Naive thymus-derived CD4-positive, alpha-beta T cell (primary cell): ENCODE measurements around the gene UAP1. TPM values are rescaled to one million over a fixed set of nuclear protein-coding genes. Genes with fewer than 3 reads are reported as not detected.
"Not testable (repeated sequence)": the region's sequence is repeated elsewhere in the genome, so short reads cannot be mapped to it uniquely, and the experiment has no call there.

Experiments used
- ATAC-seq: fragments of 150-1000 bp; cut with Tn5 transposase; 2 replicates; pipeline ENCODE4 v1.10.0; 2021; ENCODE audit warnings: mild to moderate bottlenecking, moderate library complexity
- CTCF ChIA-PET: fragments of 350-600 bp; sonication (Branson Sonifier 250); formaldehyde crosslinking; loops from one replicate; lab custom pipeline; 2021; ENCODE audit warnings: antibody characterized with exemption; lab: Charles Lee
- POLR2A ChIA-PET: fragments of 350-600 bp; sonication (Branson Sonifier 250); formaldehyde crosslinking; loops from one replicate; lab custom pipeline; 2021; ENCODE audit warnings: antibody characterized with exemption, inconsistent platforms; lab: Charles Lee
- DNase-seq, 9 donors: peaks; one replicate each; pipeline versions ENCODE4 v3.0.0 to v3.0.0-alpha.2; 2020 to 2022; ENCODE audit warnings: mixed read lengths in 1 of 9
- H3K27ac ChIP-seq: one replicate; pipeline ENCODE4 v1.7.0; 2013; ENCODE audit warnings: mild to moderate bottlenecking, low read depth, low read length, moderate library complexity
- H3K27me3 ChIP-seq, 2 donors: one replicate each; pipeline ENCODE4 v1.7.0; 2013; ENCODE audit warnings: low read length in 2 of 2, mild to moderate bottlenecking in 2 of 2, moderate library complexity in 2 of 2; ENCODE audit not compliant: control insufficient read depth in 2 of 2, insufficient read depth in 2 of 2
- H3K36me3 ChIP-seq, 3 experiments: 1 replicate in 2 of 3; 2 replicates in 1 of 3; pipeline ENCODE4 v1.7.0; 2013; ENCODE audit warnings: low read length in 3 of 3, mild to moderate bottlenecking in 3 of 3, moderate library complexity in 1 of 3; ENCODE audit not compliant: insufficient read depth in 3 of 3, control insufficient read depth in 2 of 3
- H3K4me1 ChIP-seq, 2 donors: one replicate each; pipeline ENCODE4 v1.7.0; 2013; ENCODE audit warnings: low read length in 2 of 2, mild to moderate bottlenecking in 2 of 2, moderate library complexity in 1 of 2; ENCODE audit not compliant: control insufficient read depth in 2 of 2, insufficient read depth in 2 of 2
- H3K4me3 ChIP-seq: 2 replicates; pipeline ENCODE4 v1.7.0; 2013; ENCODE audit warnings: mild to moderate bottlenecking, low read length
- H3K9me3 ChIP-seq, 3 experiments: 1 replicate in 2 of 3; 2 replicates in 1 of 3; pipeline ENCODE4 v1.7.0; 2013; ENCODE audit warnings: low read length in 3 of 3; ENCODE audit not compliant: control insufficient read depth in 2 of 3
- H3K27ac Mint-ChIP-seq, 9 donors: one replicate each; pipeline ENCODE4 v1.8.0; 2020 to 2022; ENCODE audit warnings: mixed read lengths in 9 of 9, mild to moderate bottlenecking in 8 of 9, moderate library complexity in 5 of 9, inconsistent platforms in 2 of 9
- H3K27me3 Mint-ChIP-seq, 5 donors: one replicate each; pipeline ENCODE4 v1.8.0; 2021 to 2022; ENCODE audit warnings: mixed read lengths in 5 of 5, mild to moderate bottlenecking in 1 of 5
- H3K36me3 Mint-ChIP-seq, 5 donors: one replicate each; pipeline ENCODE4 v1.8.0; 2020 to 2022; ENCODE audit warnings: mixed read lengths in 5 of 5, mild to moderate bottlenecking in 3 of 5, inconsistent platforms in 1 of 5
- H3K4me1 Mint-ChIP-seq, 7 donors: one replicate each; pipeline ENCODE4 v1.8.0; 2020 to 2022; ENCODE audit warnings: mixed read lengths in 7 of 7, mild to moderate bottlenecking in 3 of 7, inconsistent platforms in 1 of 7
- H3K4me3 Mint-ChIP-seq, 10 donors: one replicate each; pipeline ENCODE4 v1.8.0; 2020 to 2022; ENCODE audit warnings: mild to moderate bottlenecking in 10 of 10, mixed read lengths in 10 of 10, moderate library complexity in 6 of 10, inconsistent platforms in 2 of 10
- H3K9me3 Mint-ChIP-seq, 11 donors: one replicate each; pipeline ENCODE4 v1.8.0; 2020 to 2022; ENCODE audit warnings: mixed read lengths in 11 of 11, mild to moderate bottlenecking in 4 of 11, inconsistent platforms in 1 of 11, moderate library complexity in 1 of 11
- intact Hi-C, 2 donors: fragments of 100-400 bp; cut with micrococcal nuclease; formaldehyde crosslinking; loops; one replicate each; pipeline ENCODE4 v1.15.1; 2023
- polyA plus RNA-seq, 2 donors: library from polyadenylated mRNA; unstranded; fragments of 300-500 nt; fragmentation: Illumina TruSeq; gene quantifications; one replicate each; pipeline ENCODE4 v1.2.3, GENCODE V29; 2021
- total RNA-seq, 6 experiments: library from RNA in 5 of 6; stranded (reverse) in 5 of 6; gene quantifications; 1 replicate in 5 of 6; 2 replicates in 1 of 6; pipeline ENCODE4 v1.2.3 and lab custom pipeline; 2021 to 2026

UAP1 gene
- total and polyA plus RNA-seq, 7 experiments from 2014 or later = 18.0 to 29.6 (median 26.0) TPM

DNA sequence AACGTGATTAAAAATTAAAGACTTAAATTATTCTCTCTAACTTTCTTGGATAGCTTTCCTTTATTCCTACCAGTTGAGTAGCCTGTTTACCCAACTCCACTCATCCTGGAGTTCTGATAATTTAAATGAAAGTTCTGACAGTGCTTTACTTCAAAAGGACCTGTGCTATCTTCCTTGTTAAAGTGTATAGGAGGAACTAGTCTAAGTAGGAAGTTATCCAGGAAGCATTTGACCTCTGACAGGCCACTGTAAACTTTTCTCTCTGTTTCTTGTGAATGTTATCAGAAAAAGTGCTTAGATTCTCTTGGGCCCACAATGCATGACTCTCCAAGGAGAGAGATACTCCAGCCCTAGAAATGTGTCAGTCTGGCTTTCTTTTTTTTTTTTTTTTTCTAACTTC lies 9.2 kb downstream of the UAP1 start:
- ChIA-PET POLR2A (interaction anchor here (1.3 kb wide), 1 partner anchor 11 kb away, joined by 3 read pairs; no protein-coding TSS in a partner anchor), CTCF (no interaction called here)
- no peak for DNase-seq
- Mint-ChIP-seq H3K27me3 (no peaks in the 10 kb centered on the region), H3K36me3 (peaks cover 0 to 37% (median 7%) of the 10 kb centered on the region in 5 donors), H3K27ac (no peak overlapping the region), H3K4me3 (no peak overlapping the region), H3K9me3 (no peaks in the 10 kb centered on the region), H3K4me1 (peaks cover 4 to 29% (median 13%) of the 10 kb centered on the region in 7 donors)
- Histone ChIP-seq H3K27ac (no peak overlapping the region), H3K4me1 (no peaks in the 10 kb centered on the region), H3K36me3 (no peaks in the 10 kb centered on the region), H3K4me3 (no peak overlapping the region), H3K27me3 (no peaks in the 10 kb centered on the region), H3K9me3 (no peaks in the 10 kb centered on the region)
- intact Hi-C loops = no loop called here
- ATAC-seq = no peak

DNA sequence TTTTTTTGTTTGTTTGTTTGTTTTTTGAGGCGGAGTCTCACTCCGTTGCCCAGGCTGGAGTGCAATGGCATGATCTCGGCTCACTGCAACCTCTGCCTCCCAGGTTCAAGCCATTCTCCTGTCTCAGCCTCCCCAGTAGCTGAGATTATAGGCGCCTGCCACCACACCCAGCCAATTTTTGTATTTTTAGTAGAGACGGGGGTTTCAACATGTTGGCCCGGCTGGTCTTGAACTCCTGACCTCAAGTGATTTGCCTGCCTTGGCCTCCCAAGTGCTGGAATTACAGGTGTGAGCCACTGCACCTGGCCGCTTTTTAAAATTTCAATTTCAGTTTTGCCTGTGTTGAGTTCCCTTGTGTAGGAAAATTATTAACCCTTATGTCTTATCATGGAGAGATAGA lies 9.6 kb downstream of the UAP1 start:
- H3K27me3 Mint-ChIP-seq, H3K27ac Mint-ChIP-seq, H3K36me3 ChIP-seq, H3K27me3 ChIP-seq, CTCF ChIA-PET, H3K9me3 Mint-ChIP-seq, H3K4me3 ChIP-seq, H3K9me3 ChIP-seq, DNase-seq, H3K4me3 Mint-ChIP-seq, intact Hi-C loops, H3K4me1 ChIP-seq, H3K27ac ChIP-seq, ATAC-seq: not testable (repeated sequence)
- Mint-ChIP-seq H3K36me3 (peaks cover 0 to 37% (median 7%) of the 10 kb centered on the region in 5 donors), H3K4me1 (peaks cover 4 to 30% (median 13%) of the 10 kb centered on the region in 7 donors)
- POLR2A ChIA-PET = interaction anchor here (1.3 kb wide), 1 partner anchor 11 kb away, joined by 3 read pairs; no protein-coding TSS in a partner anchor

- H3K4me3 ChIP-seq = no peak overlapping the region
- ChIA-PET POLR2A (no interaction called here), CTCF (no interaction called here)
- intact Hi-C loops = no loop called here
- no peaks in the 10 kb centered on the region for H3K9me3 ChIP-seq
- H3K27ac ChIP-seq = no peak overlapping the region
- no peak overlapping the region for H3K4me3 Mint-ChIP-seq
- H3K36me3 ChIP-seq = peaks cover 0 to 4% (median 0%) of the 10 kb centered on the region in 3 experiments
- H3K4me1 ChIP-seq = no peaks in the 10 kb centered on the region
- no peaks in the 10 kb centered on the region for H3K27me3 ChIP-seq
- H3K4me1 Mint-ChIP-seq = peaks cover 4 to 32% (median 13%) of the 10 kb centered on the region in 7 donors
- H3K36me3 Mint-ChIP-seq = peaks cover 0 to 40% (median 6%) of the 10 kb centered on the region in 5 donors
- DNase-seq = no peak
- no peak overlapping the region for H3K27ac Mint-ChIP-seq
- no peaks in the 10 kb centered on the region for H3K27me3 Mint-ChIP-seq
- no peak for ATAC-seq
- H3K9me3 Mint-ChIP-seq = no peaks in the 10 kb centered on the region
Measured at GRCh38 chr1:162571696-162572095, 10.2 kb downstream of the UAP1 start.

- no peak for ATAC-seq
- intact Hi-C loops = no loop called here
- Histone ChIP-seq H3K27me3 (no peaks in the 10 kb centered on the region), H3K36me3 (peaks cover 0 to 9% (median 0%) of the 10 kb centered on the region in 3 experiments), H3K4me3 (no peak overlapping the region), H3K27ac (no peak overlapping the region), H3K4me1 (no peaks in the 10 kb centered on the region), H3K9me3 (no peaks in the 10 kb centered on the region)
- Mint-ChIP-seq H3K4me1 (peaks cover 4 to 27% (median 13%) of the 10 kb centered on the region in 7 donors), H3K27ac (no peak overlapping the region), H3K9me3 (no peaks in the 10 kb centered on the region), H3K36me3 (peaks cover 0 to 31% (median 7%) of the 10 kb centered on the region in 5 donors), H3K4me3 (no peak overlapping the region), H3K27me3 (no peaks in the 10 kb centered on the region)
- ChIA-PET POLR2A (no interaction called here), CTCF (interaction anchor here (0.6 kb wide), 1 partner anchor 13 kb away, joined by 3 read pairs; no protein-coding TSS in a partner anchor)
- DNase-seq = no peak
Measured at GRCh38 chr1:162573136-162573535, 11.6 kb downstream of the UAP1 start.

DNA sequence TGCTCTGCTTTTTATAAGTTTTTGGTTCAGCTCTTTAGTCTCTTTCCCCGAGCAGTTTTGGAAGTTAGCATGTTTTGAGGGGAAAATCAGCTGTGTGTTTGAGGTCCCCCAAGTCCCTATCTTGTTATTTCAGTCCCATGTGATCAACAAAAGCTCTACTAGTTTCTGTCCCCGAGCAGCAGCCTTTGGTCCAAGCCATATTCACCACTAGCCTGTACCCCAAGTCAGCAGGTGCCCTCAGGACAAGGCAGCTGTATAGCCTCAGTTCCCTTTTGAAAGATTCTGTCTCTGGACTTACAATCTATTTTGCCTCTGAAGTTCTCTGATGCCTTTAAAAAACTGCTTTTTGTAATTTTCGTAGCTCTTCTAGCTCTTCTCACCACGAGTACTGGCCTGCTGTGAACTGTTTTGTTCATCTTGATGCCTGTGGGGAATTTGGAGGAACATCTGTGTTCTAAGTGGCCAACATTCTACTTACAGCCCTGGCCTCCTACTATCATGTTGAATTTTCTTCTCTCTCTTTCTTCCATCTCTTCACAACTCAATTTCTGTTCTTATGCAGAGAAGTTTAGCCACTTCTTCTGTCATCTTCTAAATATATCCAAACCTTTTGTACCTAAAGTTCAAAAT lies 16.7 kb downstream of the UAP1 start:
- H3K27ac ChIP-seq = no peak overlapping the region
- ATAC-seq = no peak
- H3K27me3 Mint-ChIP-seq = no peaks in the 10 kb centered on the region
- no peak for DNase-seq
- intact Hi-C loops = no loop called here
- CTCF ChIA-PET = no interaction called here
- no peaks in the 10 kb centered on the region for H3K9me3 Mint-ChIP-seq
- H3K4me1 Mint-ChIP-seq = peaks cover 0 to 8% (median under 1%) of the 10 kb centered on the region in 7 donors
- no peak overlapping the region for H3K4me3 Mint-ChIP-seq
- no peaks in the 10 kb centered on the region for H3K4me1 ChIP-seq
- no peak overlapping the region for H3K4me3 ChIP-seq
- peaks cover 2 to 47% (median 21%) of the 10 kb centered on the region in 5 donors for H3K36me3 Mint-ChIP-seq
- H3K9me3 ChIP-seq = no peaks in the 10 kb centered on the region
- POLR2A ChIA-PET = no interaction called here
- H3K27ac Mint-ChIP-seq = no peak overlapping the region
- H3K27me3 ChIP-seq = no peaks in the 10 kb centered on the region
- peaks cover 3 to 21% (median 5%) of the 10 kb centered on the region in 3 experiments for H3K36me3 ChIP-seq

DNA sequence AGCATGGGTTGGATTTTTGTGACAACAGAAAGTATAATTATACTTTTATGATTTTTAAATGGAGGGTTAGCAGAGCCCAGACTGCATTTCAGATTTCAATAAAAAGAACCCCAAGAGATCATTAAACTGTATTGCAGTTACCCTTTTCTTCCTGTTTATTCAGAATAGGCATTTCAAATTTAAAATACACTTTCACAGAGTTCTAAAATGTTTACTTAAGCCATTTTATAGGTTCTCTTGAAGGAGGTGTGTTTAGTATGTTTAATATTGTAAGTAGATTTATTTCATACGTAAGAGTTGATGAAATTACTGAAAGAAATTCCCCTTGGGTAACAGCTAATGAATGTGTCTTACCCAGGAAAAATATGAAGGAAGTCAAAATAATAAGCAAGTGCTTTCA lies 17.4 kb downstream of the UAP1 start:
- ATAC-seq (no peak), DNase-seq (no peak)
- no peak overlapping the region for H3K27ac Mint-ChIP-seq
- H3K27me3 Mint-ChIP-seq = no peaks in the 10 kb centered on the region
- intact Hi-C loops = no loop called here
- Histone ChIP-seq H3K36me3 (peaks cover 3 to 25% (median 5%) of the 10 kb centered on the region in 3 experiments), H3K9me3 (no peaks in the 10 kb centered on the region), H3K4me1 (no peaks in the 10 kb centered on the region), H3K27me3 (no peaks in the 10 kb centered on the region), H3K4me3 (no peak overlapping the region), H3K27ac (no peak overlapping the region)
- H3K4me3 Mint-ChIP-seq = no peak overlapping the region
- H3K36me3 Mint-ChIP-seq = peaks cover 2 to 47% (median 21%) of the 10 kb centered on the region in 5 donors
- CTCF ChIA-PET = no interaction called here
- H3K4me1 Mint-ChIP-seq = peaks cover 0 to 5% (median 0%) of the 10 kb centered on the region in 7 donors
- no peaks in the 10 kb centered on the region for H3K9me3 Mint-ChIP-seq
- POLR2A ChIA-PET = no interaction called here

DNA sequence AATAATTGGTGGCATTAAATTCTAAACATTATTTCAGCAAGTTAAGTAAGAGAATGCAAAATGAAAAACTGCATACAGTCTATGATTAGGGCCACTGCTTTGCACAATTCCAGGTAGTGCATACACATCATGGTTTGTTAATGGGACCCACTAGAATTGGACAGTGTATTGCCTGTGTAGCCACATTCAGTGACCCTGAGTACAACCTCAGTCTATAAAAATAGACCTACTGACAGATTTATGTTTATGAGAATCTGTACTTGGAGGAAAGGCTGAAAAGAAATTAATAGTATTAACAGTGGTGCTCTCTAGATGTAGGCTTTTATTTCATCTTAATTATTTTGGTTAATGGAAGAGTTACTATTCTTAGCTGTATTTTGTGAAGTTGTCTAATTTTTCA lies 18.8 kb downstream of the UAP1 start:
- Histone ChIP-seq H3K27me3 (no peaks in the 10 kb centered on the region), H3K36me3 (peaks cover 3 to 26% (median 5%) of the 10 kb centered on the region in 3 experiments), H3K27ac (no peak overlapping the region), H3K9me3 (no peaks in the 10 kb centered on the region), H3K4me3 (no peak overlapping the region), H3K4me1 (no peaks in the 10 kb centered on the region)
- no peaks in the 10 kb centered on the region for H3K27me3 Mint-ChIP-seq
- H3K36me3 Mint-ChIP-seq = peaks cover 2 to 55% (median 21%) of the 10 kb centered on the region in 5 donors
- DNase-seq (no peak), ATAC-seq (no peak)
- no peak overlapping the region for H3K4me3 Mint-ChIP-seq
- no peak overlapping the region for H3K27ac Mint-ChIP-seq
- POLR2A ChIA-PET = no interaction called here
- peaks cover 0 to 5% (median 0%) of the 10 kb centered on the region in 7 donors for H3K4me1 Mint-ChIP-seq
- CTCF ChIA-PET = interaction anchor here (0.5 kb wide), 1 partner anchor 90 kb away, joined by 3 read pairs; no protein-coding TSS in a partner anchor
- intact Hi-C loops = no loop called here
- no peaks in the 10 kb centered on the region for H3K9me3 Mint-ChIP-seq
